ENCODE data around the gene BAIAP3.

The BAIAP3 gene

GRCh38 chr16:1366712-1367299 lies 33.4 kb downstream of the BAIAP3 start:
- Histone ChIP-seq H3K4me3 (ENCODE audit: low read depth in 1 of 2, low read length in 2 of 2) (no peak overlapping the region), H3K27ac (ENCODE audit: low read length) (no peak overlapping the region), H3K9me3 (ENCODE audit: control insufficient read depth in 1 of 2, low read length in 2 of 2) (no peaks in the 10 kb centered on the region), H3K27me3 (ENCODE audit: low read depth, low read length) (no peaks in the 10 kb centered on the region), H3K36me3 (ENCODE audit: control insufficient read depth in 1 of 2, insufficient read depth in 2 of 2, low read length in 2 of 2) (peaks cover 14 to 74% of the 10 kb centered on the region in 2 donors), H3K4me1 (ENCODE audit: control insufficient read depth in 1 of 2, insufficient read depth in 2 of 2, low read length in 2 of 2) (no peaks in the 10 kb centered on the region)

GRCh38 chr16:1367486-1368174 lies 34.2 kb downstream of the BAIAP3 start:
- Histone ChIP-seq H3K27me3 (ENCODE audit: low read depth, low read length) (no peaks in the 10 kb centered on the region), H3K4me3 (ENCODE audit: low read depth in 1 of 2, low read length in 2 of 2) (no peak overlapping the region), H3K4me1 (ENCODE audit: control insufficient read depth in 1 of 2, insufficient read depth in 2 of 2, low read length in 2 of 2) (no peaks in the 10 kb centered on the region), H3K9me3 (ENCODE audit: control insufficient read depth in 1 of 2, low read length in 2 of 2) (no peaks in the 10 kb centered on the region), H3K36me3 (ENCODE audit: control insufficient read depth in 1 of 2, insufficient read depth in 2 of 2, low read length in 2 of 2) (peaks cover 10 to 65% of the 10 kb centered on the region in 2 donors), H3K27ac (ENCODE audit: low read length) (no peak overlapping the region)

GRCh38 chr16:1371054-1371978 lies 37.9 kb downstream of the BAIAP3 start:
- H3K36me3 ChIP-seq (ENCODE audit: control insufficient read depth in 1 of 2, insufficient read depth in 2 of 2, low read length in 2 of 2): peaks cover 0 to 48% of the 10 kb centered on the region in 2 donors
- H3K4me3 ChIP-seq (ENCODE audit: low read depth in 1 of 2, low read length in 2 of 2): no peak overlapping the region
- H3K27me3 ChIP-seq (ENCODE audit: low read depth, low read length): no peaks in the 10 kb centered on the region

DNA sequence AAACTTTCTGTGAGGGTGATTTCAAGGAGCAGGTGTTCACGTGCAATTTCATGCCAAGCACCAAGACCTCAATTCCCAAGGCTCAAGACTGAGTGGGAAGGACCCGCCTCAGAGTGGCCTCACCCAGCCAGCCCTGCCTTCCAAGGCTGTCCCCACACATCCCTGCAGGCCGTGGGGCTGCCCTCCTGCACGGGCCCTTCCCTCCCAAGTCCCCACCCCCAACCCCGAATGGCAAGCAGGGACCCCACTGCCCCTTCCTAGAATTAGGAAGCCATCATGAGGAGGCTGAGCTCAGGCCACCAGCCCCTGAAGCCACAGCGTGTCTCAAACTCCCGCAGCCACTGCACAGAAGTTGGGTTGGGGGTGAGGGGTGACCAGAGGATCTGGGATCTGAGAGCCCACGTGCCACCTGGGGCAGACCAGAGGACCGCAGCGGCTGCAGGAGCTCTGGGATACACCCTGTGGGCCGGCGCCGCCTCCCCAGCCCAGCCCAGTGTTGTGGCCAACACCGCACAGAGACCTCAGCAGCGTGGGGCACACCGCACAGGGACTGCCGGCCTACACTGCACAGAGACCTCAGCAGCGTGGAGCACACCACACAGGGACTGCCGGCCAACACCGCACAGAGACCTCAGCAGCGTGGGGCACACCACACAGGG lies 39.0 kb downstream of the BAIAP3 start:
- no peak overlapping the region for H3K4me3 ChIP-seq (ENCODE audit: low read depth in 1 of 2, low read length in 2 of 2)
- H3K27ac ChIP-seq (ENCODE audit: low read length): no peak overlapping the region
- no peaks in the 10 kb centered on the region for H3K9me3 ChIP-seq (ENCODE audit: control insufficient read depth in 1 of 2, low read length in 2 of 2)
- H3K4me1 ChIP-seq (ENCODE audit: control insufficient read depth in 1 of 2, insufficient read depth in 2 of 2, low read length in 2 of 2): no peaks in the 10 kb centered on the region
- no peaks in the 10 kb centered on the region for H3K27me3 ChIP-seq (ENCODE audit: low read depth, low read length)
- H3K36me3 ChIP-seq (ENCODE audit: control insufficient read depth in 1 of 2, insufficient read depth in 2 of 2, low read length in 2 of 2): peaks cover 0 to 38% of the 10 kb centered on the region in 2 donors

More at GRCh38 chr16:1371054-1371978, 37.9 kb downstream of the BAIAP3 start:
- no peaks in the 10 kb centered on the region for H3K9me3 ChIP-seq (ENCODE audit: control insufficient read depth in 1 of 2, low read length in 2 of 2)
- no peak overlapping the region for H3K27ac ChIP-seq (ENCODE audit: low read length)
- H3K4me1 ChIP-seq (ENCODE audit: control insufficient read depth in 1 of 2, insufficient read depth in 2 of 2, low read length in 2 of 2): no peaks in the 10 kb centered on the region

- H3K4me1 ChIP-seq (ENCODE audit: control insufficient read depth in 1 of 2, insufficient read depth in 2 of 2, low read length in 2 of 2): peaks cover 0 to 11% of the 10 kb centered on the region in 2 donors
- H3K9me3 ChIP-seq (ENCODE audit: control insufficient read depth in 1 of 2, low read length in 2 of 2): no peaks in the 10 kb centered on the region
- H3K36me3 ChIP-seq (ENCODE audit: control insufficient read depth in 1 of 2, insufficient read depth in 2 of 2, low read length in 2 of 2): peaks cover 0 to 31% of the 10 kb centered on the region in 2 donors
- no peaks in the 10 kb centered on the region for H3K27me3 ChIP-seq (ENCODE audit: low read depth, low read length)
- H3K4me3 ChIP-seq (ENCODE audit: low read depth in 1 of 2, low read length in 2 of 2): no peak overlapping the region
- no peak overlapping the region for H3K27ac ChIP-seq (ENCODE audit: low read length)
These were observed 41.2 kb downstream of the BAIAP3 start for GRCh38 chr16:1374418-1375297.

DNA sequence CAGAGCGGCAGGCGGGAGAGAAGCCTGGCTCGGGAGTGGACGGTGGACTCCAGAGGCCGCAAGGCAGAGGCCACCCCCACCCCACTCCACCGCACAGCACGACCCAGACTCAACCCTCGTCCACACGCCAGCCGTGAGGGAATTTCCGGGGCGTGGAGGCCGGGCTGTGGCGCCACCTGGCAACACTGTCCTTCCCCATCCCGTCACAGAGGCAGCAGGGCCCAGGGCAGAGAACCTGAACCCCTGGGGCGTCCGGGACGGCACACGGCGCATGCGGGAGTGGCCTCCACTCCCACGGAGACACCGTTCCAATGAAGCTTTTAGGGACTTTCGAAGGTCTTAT lies 41.8 kb downstream of the BAIAP3 start:
- Histone ChIP-seq H3K27ac (ENCODE audit: low read length) (no peak overlapping the region), H3K9me3 (ENCODE audit: control insufficient read depth in 1 of 2, low read length in 2 of 2) (no peaks in the 10 kb centered on the region), H3K4me1 (ENCODE audit: control insufficient read depth in 1 of 2, insufficient read depth in 2 of 2, low read length in 2 of 2) (peaks cover 0 to 14% of the 10 kb centered on the region in 2 donors), H3K36me3 (ENCODE audit: control insufficient read depth in 1 of 2, insufficient read depth in 2 of 2, low read length in 2 of 2) (peaks cover 0 to 25% of the 10 kb centered on the region in 2 donors), H3K27me3 (ENCODE audit: low read depth, low read length) (no peaks in the 10 kb centered on the region), H3K4me3 (ENCODE audit: low read depth in 1 of 2, low read length in 2 of 2) (no peak overlapping the region)

- no peaks in the 10 kb centered on the region for H3K9me3 ChIP-seq (ENCODE audit: control insufficient read depth in 1 of 2, low read length in 2 of 2)
- H3K4me1 ChIP-seq (ENCODE audit: control insufficient read depth in 1 of 2, insufficient read depth in 2 of 2, low read length in 2 of 2): peaks cover 0 to 14% of the 10 kb centered on the region in 2 donors
- H3K27ac ChIP-seq (ENCODE audit: low read length): no peak overlapping the region
- no peaks in the 10 kb centered on the region for H3K27me3 ChIP-seq (ENCODE audit: low read depth, low read length)
- peaks cover 0 to 24% of the 10 kb centered on the region in 2 donors for H3K36me3 ChIP-seq (ENCODE audit: control insufficient read depth in 1 of 2, insufficient read depth in 2 of 2, low read length in 2 of 2)
- H3K4me3 ChIP-seq (ENCODE audit: low read depth in 1 of 2, low read length in 2 of 2): no peak overlapping the region
These were observed 42.4 kb downstream of the BAIAP3 start for GRCh38 chr16:1375741-1376410.

- H3K4me1 ChIP-seq (ENCODE audit: control insufficient read depth in 1 of 2, insufficient read depth in 2 of 2, low read length in 2 of 2): peaks cover 0 to 14% of the 10 kb centered on the region in 2 donors
- no peaks in the 10 kb centered on the region for H3K9me3 ChIP-seq (ENCODE audit: control insufficient read depth in 1 of 2, low read length in 2 of 2)
- no peak overlapping the region for H3K4me3 ChIP-seq (ENCODE audit: low read depth in 1 of 2, low read length in 2 of 2)
- H3K36me3 ChIP-seq (ENCODE audit: control insufficient read depth in 1 of 2, insufficient read depth in 2 of 2, low read length in 2 of 2): peaks cover 0 to 18% of the 10 kb centered on the region in 2 donors
- no peaks in the 10 kb centered on the region for H3K27me3 ChIP-seq (ENCODE audit: low read depth, low read length)
- no peak overlapping the region for H3K27ac ChIP-seq (ENCODE audit: low read length)
These were observed 44.1 kb downstream of the BAIAP3 start for GRCh38 chr16:1377406-1378010.

- peaks cover 0 to 14% of the 10 kb centered on the region in 2 donors for H3K4me1 ChIP-seq (ENCODE audit: control insufficient read depth in 1 of 2, insufficient read depth in 2 of 2, low read length in 2 of 2)
- no peak overlapping the region for H3K27ac ChIP-seq (ENCODE audit: low read length)
- no peaks in the 10 kb centered on the region for H3K27me3 ChIP-seq (ENCODE audit: low read depth, low read length)
- peak overlapping the region; percentile 11 to 60 for H3K4me3 ChIP-seq (ENCODE audit: low read depth in 1 of 2, low read length in 2 of 2)
- peaks cover 0 to 19% of the 10 kb centered on the region in 2 donors for H3K36me3 ChIP-seq (ENCODE audit: control insufficient read depth in 1 of 2, insufficient read depth in 2 of 2, low read length in 2 of 2)
- H3K9me3 ChIP-seq (ENCODE audit: control insufficient read depth in 1 of 2, low read length in 2 of 2): no peaks in the 10 kb centered on the region
These were observed 44.8 kb downstream of the BAIAP3 start for GRCh38 chr16:1378087-1378803.
